ENCODE results near the gene COL4A3. TPM values are rescaled to one million over a fixed set of nuclear protein-coding genes. Genes with fewer than 3 reads are reported as not detected.
"Not testable (repeated sequence)": the region's sequence is repeated elsewhere in the genome, so short reads cannot be mapped to it uniquely, and the experiment has no call there.

Gene COL4A3
- total and polyA plus RNA-seq, 7 experiments from 2014 or later = 0.13 to 0.69 TPM; not detected in 5

GRCh38 chr2:227221120-227221519 is 56.7 kb downstream of the COL4A3 start:
- no peak overlapping the region for H3K27ac Mint-ChIP-seq
- H3K4me1 ChIP-seq (ENCODE audit: control insufficient read depth in 2 of 2, insufficient read depth in 2 of 2, low read length in 2 of 2) = no peaks in the 10 kb centered on the region
- no peak overlapping the region for H3K4me3 ChIP-seq (ENCODE audit: low read length)
- no peak overlapping the region for H3K4me3 Mint-ChIP-seq
- H3K36me3 ChIP-seq (ENCODE audit: control insufficient read depth in 2 of 3, insufficient read depth in 3 of 3, low read length in 3 of 3) = no peaks in the 10 kb centered on the region
- peaks cover 0 to 2% (median 0%) of the 10 kb centered on the region in 11 donors for H3K9me3 Mint-ChIP-seq
- no peaks in the 10 kb centered on the region for H3K4me1 Mint-ChIP-seq
- ATAC-seq (no peak), DNase-seq (no peak)
- no peaks in the 10 kb centered on the region for H3K9me3 ChIP-seq (ENCODE audit: control insufficient read depth in 2 of 3, low read length in 3 of 3)
- CTCF ChIA-PET = no interaction called here
- H3K36me3 Mint-ChIP-seq = no peaks in the 10 kb centered on the region
- POLR2A ChIA-PET = no interaction called here
- H3K27me3 Mint-ChIP-seq = peaks cover 0 to 21% (median 4%) of the 10 kb centered on the region in 5 donors
- intact Hi-C loops (cut with micrococcal nuclease) = no loop called here
- H3K27ac ChIP-seq (ENCODE audit: low read depth, low read length) = no peak overlapping the region
- H3K27me3 ChIP-seq (ENCODE audit: control insufficient read depth in 2 of 2, insufficient read depth in 2 of 2, low read length in 2 of 2) = no peaks in the 10 kb centered on the region

GRCh38 chr2:227222292-227222691 is 57.9 kb downstream of the COL4A3 start:
- Mint-ChIP-seq H3K27me3 (peaks cover 0 to 26% (median 6%) of the 10 kb centered on the region in 5 donors), H3K4me1 (no peaks in the 10 kb centered on the region), H3K4me3 (no peak overlapping the region), H3K9me3 (peaks cover 0 to 2% (median 0%) of the 10 kb centered on the region in 11 donors), H3K27ac (no peak overlapping the region), H3K36me3 (no peaks in the 10 kb centered on the region)
- H3K4me1 ChIP-seq (ENCODE audit: control insufficient read depth in 2 of 2, insufficient read depth in 2 of 2, low read length in 2 of 2) = no peaks in the 10 kb centered on the region
- CTCF ChIA-PET = no interaction called here
- no peaks in the 10 kb centered on the region for H3K36me3 ChIP-seq (ENCODE audit: control insufficient read depth in 2 of 3, insufficient read depth in 3 of 3, low read length in 3 of 3)
- POLR2A ChIA-PET = no interaction called here
- H3K27ac ChIP-seq (ENCODE audit: low read depth, low read length) = no peak overlapping the region
- H3K4me3 ChIP-seq (ENCODE audit: low read length) = no peak overlapping the region
- DNase-seq = no peak
- ATAC-seq = no peak
- no peaks in the 10 kb centered on the region for H3K9me3 ChIP-seq (ENCODE audit: control insufficient read depth in 2 of 3, low read length in 3 of 3)
- intact Hi-C loops (cut with micrococcal nuclease) = no loop called here
- no peaks in the 10 kb centered on the region for H3K27me3 ChIP-seq (ENCODE audit: control insufficient read depth in 2 of 2, insufficient read depth in 2 of 2, low read length in 2 of 2)

GRCh38 chr2:227225641-227226040 is 61.2 kb downstream of the COL4A3 start:
- H3K4me3 ChIP-seq (ENCODE audit: low read length); CTCF ChIA-PET; H3K4me1 Mint-ChIP-seq; H3K27ac ChIP-seq (ENCODE audit: low read depth, low read length); ATAC-seq; H3K9me3 ChIP-seq (ENCODE audit: control insufficient read depth in 2 of 3, low read length in 3 of 3); H3K4me1 ChIP-seq (ENCODE audit: control insufficient read depth in 2 of 2, insufficient read depth in 2 of 2, low read length in 2 of 2); H3K36me3 Mint-ChIP-seq; DNase-seq; POLR2A ChIA-PET; H3K27ac Mint-ChIP-seq; H3K9me3 Mint-ChIP-seq; H3K27me3 ChIP-seq (ENCODE audit: control insufficient read depth in 2 of 2, insufficient read depth in 2 of 2, low read length in 2 of 2); H3K36me3 ChIP-seq (ENCODE audit: control insufficient read depth in 2 of 3, insufficient read depth in 3 of 3, low read length in 3 of 3); H3K4me3 Mint-ChIP-seq; intact Hi-C loops (cut with micrococcal nuclease): not testable (repeated sequence)
- peaks cover under 1 to 33% (median 25%) of the 10 kb centered on the region in 5 donors for H3K27me3 Mint-ChIP-seq

- H3K4me3 ChIP-seq (ENCODE audit: low read length) = no peak overlapping the region
- Mint-ChIP-seq H3K4me3 (no peak overlapping the region), H3K27ac (no peak overlapping the region), H3K27me3 (peaks cover 8 to 33% (median 30%) of the 10 kb centered on the region in 5 donors), H3K4me1 (no peaks in the 10 kb centered on the region), H3K9me3 (peaks cover 0 to 8% (median 5%) of the 10 kb centered on the region in 11 donors), H3K36me3 (peaks cover 0 to 5% (median 0%) of the 10 kb centered on the region in 5 donors)
- intact Hi-C loops (cut with micrococcal nuclease) = no loop called here
- ChIA-PET CTCF (interaction anchor here (0.5 kb wide), 1 partner anchor 17 kb away, joined by 3 read pairs; no protein-coding TSS in a partner anchor), POLR2A (no interaction called here)
- DNase-seq (no peak), ATAC-seq (no peak)
- H3K9me3 ChIP-seq (ENCODE audit: control insufficient read depth in 2 of 3, low read length in 3 of 3) = no peaks in the 10 kb centered on the region
- no peaks in the 10 kb centered on the region for H3K27me3 ChIP-seq (ENCODE audit: control insufficient read depth in 2 of 2, insufficient read depth in 2 of 2, low read length in 2 of 2)
- H3K4me1 ChIP-seq (ENCODE audit: control insufficient read depth in 2 of 2, insufficient read depth in 2 of 2, low read length in 2 of 2) = no peaks in the 10 kb centered on the region
- no peak overlapping the region for H3K27ac ChIP-seq (ENCODE audit: low read depth, low read length)
- H3K36me3 ChIP-seq (ENCODE audit: control insufficient read depth in 2 of 3, insufficient read depth in 3 of 3, low read length in 3 of 3) = no peaks in the 10 kb centered on the region
These were observed 63.7 kb downstream of the COL4A3 start for GRCh38 chr2:227228061-227228667.

GRCh38 chr2:227230151-227230550 is 65.7 kb downstream of the COL4A3 start:
- Histone ChIP-seq H3K4me3 (ENCODE audit: low read length) (no peak overlapping the region), H3K4me1 (ENCODE audit: control insufficient read depth in 2 of 2, insufficient read depth in 2 of 2, low read length in 2 of 2) (no peaks in the 10 kb centered on the region), H3K36me3 (ENCODE audit: control insufficient read depth in 2 of 3, insufficient read depth in 3 of 3, low read length in 3 of 3) (no peaks in the 10 kb centered on the region), H3K27ac (ENCODE audit: low read depth, low read length) (no peak overlapping the region), H3K9me3 (ENCODE audit: control insufficient read depth in 2 of 3, low read length in 3 of 3) (no peaks in the 10 kb centered on the region), H3K27me3 (ENCODE audit: control insufficient read depth in 2 of 2, insufficient read depth in 2 of 2, low read length in 2 of 2) (no peaks in the 10 kb centered on the region)
- ATAC-seq (no peak), DNase-seq (no peak)
- ChIA-PET POLR2A (interaction anchor here (0.6 kb wide), 1 partner anchor 630 kb away, joined by 3 read pairs; no protein-coding TSS in a partner anchor), CTCF (interaction anchor here (0.9 kb wide), 1 partner anchor 10 kb away, joined by 4 read pairs; no protein-coding TSS in a partner anchor)
- intact Hi-C loops (cut with micrococcal nuclease) = loop anchor here in 1 of 2 donors (10.0 kb wide), 1 partner anchor 415 kb away; no protein-coding TSS in a partner anchor
- H3K27me3 Mint-ChIP-seq = peaks cover 13 to 36% (median 27%) of the 10 kb centered on the region in 5 donors
- no peak overlapping the region for H3K27ac Mint-ChIP-seq
- no peaks in the 10 kb centered on the region for H3K4me1 Mint-ChIP-seq
- H3K4me3 Mint-ChIP-seq = no peak overlapping the region
- peaks cover 0 to 5% (median 0%) of the 10 kb centered on the region in 5 donors for H3K36me3 Mint-ChIP-seq
- peaks cover 0 to 8% (median 5%) of the 10 kb centered on the region in 11 donors for H3K9me3 Mint-ChIP-seq

- no peak overlapping the region for H3K4me3 Mint-ChIP-seq
- H3K27ac Mint-ChIP-seq = no peak overlapping the region
- H3K36me3 ChIP-seq (ENCODE audit: control insufficient read depth in 2 of 3, insufficient read depth in 3 of 3, low read length in 3 of 3) = no peaks in the 10 kb centered on the region
- no peaks in the 10 kb centered on the region for H3K4me1 ChIP-seq (ENCODE audit: control insufficient read depth in 2 of 2, insufficient read depth in 2 of 2, low read length in 2 of 2)
- H3K27me3 Mint-ChIP-seq = peaks cover 4 to 15% (median 13%) of the 10 kb centered on the region in 5 donors
- H3K27ac ChIP-seq (ENCODE audit: low read depth, low read length) = no peak overlapping the region
- peaks cover 0 to 8% (median 5%) of the 10 kb centered on the region in 11 donors for H3K9me3 Mint-ChIP-seq
- H3K4me3 ChIP-seq (ENCODE audit: low read length) = no peak overlapping the region
- intact Hi-C loops (cut with micrococcal nuclease) = loop anchor here in 1 of 2 donors (10.0 kb wide), 1 partner anchor 420 kb away; no protein-coding TSS in a partner anchor
- CTCF ChIA-PET = no interaction called here
- DNase-seq (no peak), ATAC-seq (no peak)
- peaks cover 0 to 5% (median 0%) of the 10 kb centered on the region in 5 donors for H3K36me3 Mint-ChIP-seq
- no peaks in the 10 kb centered on the region for H3K9me3 ChIP-seq (ENCODE audit: control insufficient read depth in 2 of 3, low read length in 3 of 3)
- no peaks in the 10 kb centered on the region for H3K27me3 ChIP-seq (ENCODE audit: control insufficient read depth in 2 of 2, insufficient read depth in 2 of 2, low read length in 2 of 2)
- POLR2A ChIA-PET = no interaction called here
- no peaks in the 10 kb centered on the region for H3K4me1 Mint-ChIP-seq
These were observed 70.0 kb downstream of the COL4A3 start for GRCh38 chr2:227234429-227234828.

- Mint-ChIP-seq H3K4me1 (no peaks in the 10 kb centered on the region), H3K9me3 (no peaks in the 10 kb centered on the region), H3K27ac (no peak overlapping the region), H3K4me3 (no peak overlapping the region), H3K27me3 (peaks cover 7 to 18% (median 13%) of the 10 kb centered on the region in 5 donors), H3K36me3 (no peaks in the 10 kb centered on the region)
- no peaks in the 10 kb centered on the region for H3K27me3 ChIP-seq (ENCODE audit: control insufficient read depth in 2 of 2, insufficient read depth in 2 of 2, low read length in 2 of 2)
- ChIA-PET POLR2A (no interaction called here), CTCF (interaction anchor here (0.6 to 1.8 kb wide), 6 partner anchors 12 to 1572 kb away, joined by 3 to 7 read pairs (median 4); no protein-coding TSS in a partner anchor)
- H3K27ac ChIP-seq (ENCODE audit: low read depth, low read length) = no peak overlapping the region
- no peak overlapping the region for H3K4me3 ChIP-seq (ENCODE audit: low read length)
- DNase-seq (no peak), ATAC-seq (no peak)
- no peaks in the 10 kb centered on the region for H3K4me1 ChIP-seq (ENCODE audit: control insufficient read depth in 2 of 2, insufficient read depth in 2 of 2, low read length in 2 of 2)
- H3K36me3 ChIP-seq (ENCODE audit: control insufficient read depth in 2 of 3, insufficient read depth in 3 of 3, low read length in 3 of 3) = no peaks in the 10 kb centered on the region
- intact Hi-C loops (cut with micrococcal nuclease) = loop anchor here (1.0 to 10.0 kb wide), 6 partner anchors 88 to 1569 kb away; partner anchors contain the start of gene MFF (in 1 of the 2)
- no peaks in the 10 kb centered on the region for H3K9me3 ChIP-seq (ENCODE audit: control insufficient read depth in 2 of 3, low read length in 3 of 3)
These were observed 73.4 kb downstream of the COL4A3 start for GRCh38 chr2:227237786-227238185.
